Measurements from ENCODE around the gene RGL1.

Gene RGL1

DNA sequence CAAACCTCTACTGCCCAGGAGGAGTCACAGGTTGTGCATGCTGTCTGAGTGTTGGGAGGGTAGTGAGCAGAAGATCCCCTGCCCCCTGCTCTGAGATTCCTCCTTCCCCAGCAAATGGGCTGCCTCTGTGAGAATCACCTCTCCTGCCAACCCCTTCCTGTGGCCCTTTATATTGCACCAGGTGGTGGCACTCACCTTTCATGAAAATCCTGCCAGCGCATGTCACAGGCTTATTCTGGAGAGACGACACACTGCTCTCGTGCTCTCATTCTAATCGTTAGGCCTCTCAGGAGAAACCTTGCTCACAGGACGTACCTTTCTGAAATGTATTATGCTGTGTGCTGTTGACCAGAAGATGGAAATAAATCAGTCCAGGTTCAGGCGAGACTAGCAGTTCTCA is 113.7 kb downstream of the RGL1 start:
- POLR2A ChIA-PET, result no interaction called here
- H3K27ac ChIP-seq (ENCODE audit: extremely low read depth, low read depth, low read length), result no peak overlapping the region
- no peak overlapping the region for H3K4me3 ChIP-seq (ENCODE audit: low read depth, low read length)
- H3K36me3 ChIP-seq (ENCODE audit: control insufficient read depth in 2 of 2, insufficient read depth in 1 of 2, low read length in 2 of 2), result peaks cover 0 to 20% of the 10 kb centered on the region in 2 experiments; a peak in 1 of 3 replicates
- H3K9me3 ChIP-seq (ENCODE audit: control insufficient read depth, insufficient read depth, low read depth, low read length), result no peaks in the 10 kb centered on the region
- TF ChIP-seq KLF16 (tag by site-specific recombination; IDR thresholded peaks at IDR 0.05) (no peak), KLF7 (tag by site-specific recombination; IDR thresholded peaks at IDR 0.05; ENCODE audit: borderline replicate concordance) (no peak), INSM2 (tag by site-specific recombination; IDR thresholded peaks at IDR 0.05) (no peak), RBAK (tag by site-specific recombination; IDR thresholded peaks at IDR 0.05) (no peak), WT1 (tag by site-specific recombination; IDR thresholded peaks at IDR 0.05) (no peak), ZNF654 (tag by site-specific recombination; IDR thresholded peaks at IDR 0.05; ENCODE audit: low read depth) (peak; percentile 21; the same call in 1 of the 2 replicates), ZNF747 (tag by site-specific recombination; IDR thresholded peaks at IDR 0.05) (no peak)
- CTCF ChIA-PET, result interaction anchor here (0.6 to 3.2 kb wide), 4 partner anchors 10 to 263 kb away, joined by 3 to 21 read pairs (median 4); no protein-coding TSS in a partner anchor
- no peaks in the 10 kb centered on the region for H3K4me1 ChIP-seq (ENCODE audit: control insufficient read depth, insufficient read depth, low read length)

DNA sequence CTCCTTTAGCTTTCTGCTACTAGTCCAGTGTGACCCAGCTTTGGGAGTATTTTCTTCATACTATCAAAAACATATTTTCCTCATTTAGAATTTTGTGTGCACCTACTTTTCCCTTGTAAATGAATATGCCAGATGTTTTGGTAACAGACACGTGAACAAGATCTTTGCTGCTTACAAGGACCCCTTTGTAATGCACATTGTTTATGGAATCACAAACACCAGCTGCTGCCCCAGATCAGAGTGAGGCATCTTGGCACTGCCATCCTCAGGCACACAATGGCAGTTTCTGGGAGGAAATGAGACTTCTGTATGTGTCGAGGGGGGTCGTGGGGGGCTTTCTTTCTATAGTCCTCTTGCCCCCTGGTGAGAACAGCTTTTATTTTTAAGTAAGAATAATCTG is 115.7 kb downstream of the RGL1 start:
- peaks cover 0 to 23% of the 10 kb centered on the region in 2 experiments; a peak in 2 of 3 replicates for H3K36me3 ChIP-seq (ENCODE audit: control insufficient read depth in 2 of 2, insufficient read depth in 1 of 2, low read length in 2 of 2)
- TF ChIP-seq, protein P1, sequence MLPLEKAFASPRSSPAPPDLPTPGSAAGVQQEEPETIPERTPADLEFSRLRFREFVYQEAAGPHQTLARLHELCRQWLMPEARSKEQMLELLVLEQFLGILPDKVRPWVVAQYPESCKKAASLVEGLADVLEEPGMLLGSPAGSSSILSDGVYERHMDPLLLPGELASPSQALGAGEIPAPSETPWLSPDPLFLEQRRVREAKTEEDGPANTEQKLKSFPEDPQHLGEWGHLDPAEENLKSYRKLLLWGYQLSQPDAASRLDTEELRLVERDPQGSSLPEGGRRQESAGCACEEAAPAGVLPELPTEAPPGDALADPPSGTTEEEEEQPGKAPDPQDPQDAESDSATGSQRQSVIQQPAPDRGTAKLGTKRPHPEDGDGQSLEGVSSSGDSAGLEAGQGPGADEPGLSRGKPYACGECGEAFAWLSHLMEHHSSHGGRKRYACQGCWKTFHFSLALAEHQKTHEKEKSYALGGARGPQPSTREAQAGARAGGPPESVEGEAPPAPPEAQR (tag by site-specific recombination; IDR thresholded peaks at IDR 0.05), result no peak
- H3K27ac ChIP-seq (ENCODE audit: extremely low read depth, low read depth, low read length), result no peak overlapping the region
- ChIA-PET POLR2A (no interaction called here), CTCF (interaction anchor here (0.6 to 3.2 kb wide), 6 partner anchors 78 to 743 kb away, joined by 3 to 21 read pairs (median 4); no protein-coding TSS in a partner anchor)
- H3K4me3 ChIP-seq (ENCODE audit: low read depth, low read length), result no peak overlapping the region
- H3K9me3 ChIP-seq (ENCODE audit: control insufficient read depth, insufficient read depth, low read depth, low read length), result no peaks in the 10 kb centered on the region
- no peaks in the 10 kb centered on the region for H3K4me1 ChIP-seq (ENCODE audit: control insufficient read depth, insufficient read depth, low read length)

GRCh38 chr1:183922197-183922596 is 117.3 kb downstream of the RGL1 start:
- CTCF ChIA-PET, result interaction anchor here (0.6 to 0.7 kb wide), 3 partner anchors 17 to 145 kb away, joined by 3 read pairs; no protein-coding TSS in a partner anchor
- H3K4me3 ChIP-seq (ENCODE audit: low read depth, low read length), result no peak overlapping the region
- no peaks in the 10 kb centered on the region for H3K4me1 ChIP-seq (ENCODE audit: control insufficient read depth, insufficient read depth, low read length)
- POLR2A ChIA-PET, result interaction anchor here (0.5 kb wide), 1 partner anchor 137 kb away, joined by 3 read pairs; no protein-coding TSS in a partner anchor
- no peak overlapping the region for H3K27ac ChIP-seq (ENCODE audit: extremely low read depth, low read depth, low read length)
- H3K36me3 ChIP-seq (ENCODE audit: control insufficient read depth in 2 of 2, insufficient read depth in 1 of 2, low read length in 2 of 2), result peaks cover 0 to 16% of the 10 kb centered on the region in 2 experiments; a peak in 2 of 3 replicates
- no peaks in the 10 kb centered on the region for H3K9me3 ChIP-seq (ENCODE audit: control insufficient read depth, insufficient read depth, low read depth, low read length)
- TF ChIP-seq, protein P2, sequence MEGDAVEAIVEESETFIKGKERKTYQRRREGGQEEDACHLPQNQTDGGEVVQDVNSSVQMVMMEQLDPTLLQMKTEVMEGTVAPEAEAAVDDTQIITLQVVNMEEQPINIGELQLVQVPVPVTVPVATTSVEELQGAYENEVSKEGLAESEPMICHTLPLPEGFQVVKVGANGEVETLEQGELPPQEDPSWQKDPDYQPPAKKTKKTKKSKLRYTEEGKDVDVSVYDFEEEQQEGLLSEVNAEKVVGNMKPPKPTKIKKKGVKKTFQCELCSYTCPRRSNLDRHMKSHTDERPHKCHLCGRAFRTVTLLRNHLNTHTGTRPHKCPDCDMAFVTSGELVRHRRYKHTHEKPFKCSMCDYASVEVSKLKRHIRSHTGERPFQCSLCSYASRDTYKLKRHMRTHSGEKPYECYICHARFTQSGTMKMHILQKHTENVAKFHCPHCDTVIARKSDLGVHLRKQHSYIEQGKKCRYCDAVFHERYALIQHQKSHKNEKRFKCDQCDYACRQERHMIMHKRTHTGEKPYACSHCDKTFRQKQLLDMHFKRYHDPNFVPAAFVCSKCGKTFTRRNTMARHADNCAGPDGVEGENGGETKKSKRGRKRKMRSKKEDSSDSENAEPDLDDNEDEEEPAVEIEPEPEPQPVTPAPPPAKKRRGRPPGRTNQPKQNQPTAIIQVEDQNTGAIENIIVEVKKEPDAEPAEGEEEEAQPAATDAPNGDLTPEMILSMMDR (tag by site-specific recombination; IDR thresholded peaks at IDR 0.05), result 0 out of 2 replicates have a peak, but pooled peaks have one; percentile 12
- TF ChIP-seq ZNF521 (tag by site-specific recombination; IDR thresholded peaks at IDR 0.05) (no peak), ZNF518A (tag by site-specific recombination; conservative IDR thresholded peaks at IDR 0.05; ENCODE audit: low read depth) (no peak), KLF8 (tag by site-specific recombination; IDR thresholded peaks at IDR 0.05) (no peak)
- TF ChIP-seq, protein P3, sequence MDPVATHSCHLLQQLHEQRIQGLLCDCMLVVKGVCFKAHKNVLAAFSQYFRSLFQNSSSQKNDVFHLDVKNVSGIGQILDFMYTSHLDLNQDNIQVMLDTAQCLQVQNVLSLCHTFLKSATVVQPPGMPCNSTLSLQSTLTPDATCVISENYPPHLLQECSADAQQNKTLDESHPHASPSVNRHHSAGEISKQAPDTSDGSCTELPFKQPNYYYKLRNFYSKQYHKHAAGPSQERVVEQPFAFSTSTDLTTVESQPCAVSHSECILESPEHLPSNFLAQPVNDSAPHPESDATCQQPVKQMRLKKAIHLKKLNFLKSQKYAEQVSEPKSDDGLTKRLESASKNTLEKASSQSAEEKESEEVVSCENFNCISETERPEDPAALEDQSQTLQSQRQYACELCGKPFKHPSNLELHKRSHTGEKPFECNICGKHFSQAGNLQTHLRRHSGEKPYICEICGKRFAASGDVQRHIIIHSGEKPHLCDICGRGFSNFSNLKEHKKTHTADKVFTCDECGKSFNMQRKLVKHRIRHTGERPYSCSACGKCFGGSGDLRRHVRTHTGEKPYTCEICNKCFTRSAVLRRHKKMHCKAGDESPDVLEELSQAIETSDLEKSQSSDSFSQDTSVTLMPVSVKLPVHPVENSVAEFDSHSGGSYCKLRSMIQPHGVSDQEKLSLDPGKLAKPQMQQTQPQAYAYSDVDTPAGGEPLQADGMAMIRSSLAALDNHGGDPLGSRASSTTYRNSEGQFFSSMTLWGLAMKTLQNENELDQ (tag by site-specific recombination; IDR thresholded peaks at IDR 0.05; ENCODE audit: low read depth), result no peak
- TF ChIP-seq, protein P4, sequence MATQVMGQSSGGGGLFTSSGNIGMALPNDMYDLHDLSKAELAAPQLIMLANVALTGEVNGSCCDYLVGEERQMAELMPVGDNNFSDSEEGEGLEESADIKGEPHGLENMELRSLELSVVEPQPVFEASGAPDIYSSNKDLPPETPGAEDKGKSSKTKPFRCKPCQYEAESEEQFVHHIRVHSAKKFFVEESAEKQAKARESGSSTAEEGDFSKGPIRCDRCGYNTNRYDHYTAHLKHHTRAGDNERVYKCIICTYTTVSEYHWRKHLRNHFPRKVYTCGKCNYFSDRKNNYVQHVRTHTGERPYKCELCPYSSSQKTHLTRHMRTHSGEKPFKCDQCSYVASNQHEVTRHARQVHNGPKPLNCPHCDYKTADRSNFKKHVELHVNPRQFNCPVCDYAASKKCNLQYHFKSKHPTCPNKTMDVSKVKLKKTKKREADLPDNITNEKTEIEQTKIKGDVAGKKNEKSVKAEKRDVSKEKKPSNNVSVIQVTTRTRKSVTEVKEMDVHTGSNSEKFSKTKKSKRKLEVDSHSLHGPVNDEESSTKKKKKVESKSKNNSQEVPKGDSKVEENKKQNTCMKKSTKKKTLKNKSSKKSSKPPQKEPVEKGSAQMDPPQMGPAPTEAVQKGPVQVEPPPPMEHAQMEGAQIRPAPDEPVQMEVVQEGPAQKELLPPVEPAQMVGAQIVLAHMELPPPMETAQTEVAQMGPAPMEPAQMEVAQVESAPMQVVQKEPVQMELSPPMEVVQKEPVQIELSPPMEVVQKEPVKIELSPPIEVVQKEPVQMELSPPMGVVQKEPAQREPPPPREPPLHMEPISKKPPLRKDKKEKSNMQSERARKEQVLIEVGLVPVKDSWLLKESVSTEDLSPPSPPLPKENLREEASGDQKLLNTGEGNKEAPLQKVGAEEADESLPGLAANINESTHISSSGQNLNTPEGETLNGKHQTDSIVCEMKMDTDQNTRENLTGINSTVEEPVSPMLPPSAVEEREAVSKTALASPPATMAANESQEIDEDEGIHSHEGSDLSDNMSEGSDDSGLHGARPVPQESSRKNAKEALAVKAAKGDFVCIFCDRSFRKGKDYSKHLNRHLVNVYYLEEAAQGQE (tag by site-specific recombination; IDR thresholded peaks at IDR 0.05), result no peak
